Activated T-cell treated with anti-CD3 and anti-CD28 coated beads for 1 hour (primary cell): ENCODE data around the gene CBX7.

ENCODE experiments used
- DNase-seq: peaks from one replicate; pipeline ENCODE4 v3.0.0-alpha.2; 2020; ENCODE audit warnings: low read depth

Gene CBX7

GRCh38 chr22:39123751-39124581 is 28.5 kb downstream of the CBX7 start:
- no peak for DNase-seq

- DNase-seq, result no peak
Measured at GRCh38 chr22:39122772-39123470, 29.6 kb downstream of the CBX7 start.

GRCh38 chr22:39120983-39121382 is 31.5 kb downstream of the CBX7 start:
- no peak for DNase-seq

GRCh38 chr22:39117585-39118191 is 34.8 kb downstream of the CBX7 start:
- peak; percentile 63 for DNase-seq

GRCh38 chr22:39115977-39116621 is 36.4 kb downstream of the CBX7 start:
- no peak for DNase-seq

- no peak for DNase-seq
Measured at GRCh38 chr22:39115570-39115969, 36.9 kb downstream of the CBX7 start.

DNA sequence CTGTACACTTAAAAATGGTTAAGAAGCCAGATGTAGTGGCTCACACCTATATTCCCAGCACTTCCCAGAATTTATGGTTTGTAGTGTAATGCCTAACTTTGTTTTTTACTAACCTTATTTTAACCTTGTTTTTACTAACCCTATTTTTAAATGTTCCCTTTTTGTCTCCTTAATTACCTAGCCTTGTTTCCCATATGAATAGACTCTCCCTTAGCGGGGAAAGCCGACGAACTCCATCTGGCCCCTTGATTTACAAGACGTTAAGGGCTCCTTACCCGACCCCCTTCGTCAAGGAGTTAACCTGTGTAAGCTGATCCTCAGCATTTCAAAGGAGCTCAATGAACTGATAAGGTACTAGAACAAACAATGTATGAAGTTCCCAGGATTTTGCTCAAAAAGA is 38.4 kb downstream of the CBX7 start:
- DNase-seq, result no peak

GRCh38 chr22:39110631-39111561 is 41.6 kb downstream of the CBX7 start:
- DNase-seq, result no peak

- DNase-seq, result no peak
Measured at GRCh38 chr22:39109361-39109760, 43.1 kb downstream of the CBX7 start.

GRCh38 chr22:39108487-39108886 is 44.0 kb downstream of the CBX7 start:
- no peak for DNase-seq

- DNase-seq, result no peak
Measured at GRCh38 chr22:39106326-39106725, 46.2 kb downstream of the CBX7 start.

DNA sequence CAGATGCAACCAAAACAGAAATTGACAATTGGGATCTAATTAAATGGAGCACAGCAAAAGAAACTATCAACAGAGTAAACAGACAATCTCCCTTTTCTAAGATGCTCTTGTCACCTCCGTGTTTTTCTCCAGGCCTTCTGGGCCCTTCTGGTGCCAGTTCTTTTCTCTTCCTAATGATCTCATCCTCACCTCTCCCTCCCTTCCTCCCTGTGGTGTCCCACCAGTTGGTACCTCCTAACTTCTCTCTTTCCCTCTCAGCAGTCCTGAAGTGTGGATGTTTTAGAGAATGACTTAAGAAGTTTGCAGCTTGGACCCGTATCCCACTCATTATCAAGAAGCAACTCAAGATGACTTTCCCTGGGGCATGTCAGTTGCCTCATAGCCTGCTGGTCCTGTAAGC is 49.0 kb downstream of the CBX7 start:
- DNase-seq, result no peak

DNA sequence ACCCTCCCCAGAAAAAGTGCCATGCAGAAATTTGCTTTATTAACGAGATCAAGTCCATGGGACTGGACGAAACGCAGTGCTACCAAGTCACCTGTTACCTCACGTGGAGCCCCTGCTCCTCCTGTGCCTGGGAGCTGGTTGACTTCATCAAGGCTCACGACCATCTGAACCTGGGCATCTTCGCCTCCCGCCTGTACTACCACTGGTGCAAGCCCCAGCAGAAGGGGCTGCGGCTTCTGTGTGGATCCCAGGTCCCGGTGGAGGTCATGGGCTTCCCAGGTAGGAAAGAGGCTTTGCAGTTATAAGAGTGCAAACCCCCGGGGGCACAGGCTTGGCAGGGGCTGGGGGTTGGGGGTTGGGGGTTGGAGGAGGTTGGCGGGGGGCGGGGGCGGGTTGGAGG is 51.3 kb downstream of the CBX7 start:
- DNase-seq, result no peak

- DNase-seq, result no peak
Measured at GRCh38 chr22:39098576-39098975, 53.9 kb downstream of the CBX7 start.

GRCh38 chr22:39098026-39098425 is 54.5 kb downstream of the CBX7 start:
- no peak for DNase-seq

GRCh38 chr22:39097098-39098020 is 55.1 kb downstream of the CBX7 start, which contains the start of gene APOBEC3H:
APOBEC3H (plus strand) TSS chr22:39097244; CDS start chr22:39100279, 3,035 bp downstream.
- no peak for DNase-seq

DNA sequence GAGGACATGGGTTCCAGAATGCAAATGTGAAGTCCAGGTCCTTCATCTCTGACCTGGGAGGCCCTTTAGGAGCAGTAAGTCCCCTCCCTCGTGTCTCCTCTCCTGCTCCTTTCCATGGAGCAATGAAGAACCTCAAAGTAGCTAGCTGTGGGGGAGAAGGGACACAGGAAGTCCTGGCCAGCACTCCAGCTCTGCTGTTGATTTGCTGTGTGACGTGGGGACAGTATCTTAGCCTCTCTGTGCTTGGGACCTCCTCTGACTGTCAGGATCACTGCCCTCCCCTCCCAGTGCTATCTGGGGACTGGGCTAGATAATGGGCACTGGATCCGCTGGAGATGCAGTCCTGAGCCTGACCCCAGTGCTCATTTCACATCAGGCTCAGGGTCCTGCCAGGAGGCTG is 56.5 kb downstream of the CBX7 start:
- no peak for DNase-seq

- no peak for DNase-seq
Measured at GRCh38 chr22:39094717-39095389, 57.6 kb downstream of the CBX7 start.

DNA sequence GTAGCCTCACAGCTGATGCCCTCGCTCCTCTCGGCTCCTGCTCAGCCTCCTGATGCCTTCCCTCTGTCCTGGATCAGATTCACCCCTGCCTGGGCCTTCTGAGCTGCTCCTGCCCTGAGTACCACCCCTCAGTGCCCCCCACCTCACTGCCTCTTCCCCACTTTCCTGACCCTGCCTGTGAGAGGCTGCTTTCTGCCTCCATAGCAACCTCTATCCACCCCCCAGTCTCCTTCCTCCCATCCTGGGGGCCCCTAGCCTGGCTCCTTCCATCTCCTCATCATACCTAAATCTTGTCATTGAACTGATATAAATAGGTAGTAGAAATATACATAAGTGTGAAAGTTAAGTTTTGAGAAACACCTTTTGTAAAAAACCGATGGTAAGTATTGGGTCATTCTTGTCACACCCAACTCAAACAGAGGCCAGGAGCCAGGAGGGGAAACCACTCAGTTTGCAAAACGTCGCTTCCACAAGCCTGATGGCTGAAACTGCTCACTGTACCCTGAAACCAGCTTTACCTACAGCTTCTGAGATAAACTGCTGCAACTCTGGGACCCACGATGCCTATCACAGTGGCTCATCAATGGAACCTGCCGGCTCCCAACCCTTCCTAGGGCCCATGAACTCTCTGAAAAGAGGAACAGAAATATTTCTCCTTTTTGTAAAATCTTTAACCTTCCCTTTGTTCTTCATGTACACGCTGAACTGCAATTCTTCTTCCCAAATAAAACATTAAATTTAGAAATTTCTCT is 60.2 kb downstream of the CBX7 start:
- DNase-seq, result no peak
